Right lobe of liver (tissue), 4 donors: ENCODE measurements around the gene VSX1.

Source experiments
- CTCF ChIP-seq, 4 donors: fragments of 200-600 bp in 3 of 4; fragments of 450-650 bp in 1 of 4; IDR thresholded peaks; one replicate each; pipeline versions ENCODE4 v1.5.1 to v1.8.0; 2016 to 2022; ENCODE audit warnings: antibody characterized with exemption in 4 of 4, mild to moderate bottlenecking in 2 of 4
- POLR2A ChIP-seq: fragments of 450-650 bp; IDR thresholded peaks from one replicate; pipeline ENCODE4 v1.6.1; 2017; ENCODE audit warnings: antibody characterized with exemption, mild to moderate bottlenecking
- donor health status: DM: no; HTN: no; CAD: no.
- donor health status: DM: no; HTN: no; CAD: no.
- donor health status: DM: no; HTN: yes; CAD: no.

GRCh38 chr20:25036331-25036936 is 45.5 kb downstream of the VSX1 start:
- TF ChIP-seq CTCF (IDR thresholded peaks at IDR 0.05) (no peak), POLR2A (no peak)
